GM19452 (cell line): Measurements from ENCODE around the gene SCFD2.
"Not testable (repeated sequence)": the region's sequence is repeated elsewhere in the genome, so short reads cannot be mapped to it uniquely, and the experiment has no call there.

Experiments
- ATAC-seq: cut with Tn5 transposase; IDR thresholded peaks from one replicate; pipeline ENCODE4 v1.9.1; 2021; ENCODE audit not compliant: unreplicated experiment

The SCFD2 gene

DNA sequence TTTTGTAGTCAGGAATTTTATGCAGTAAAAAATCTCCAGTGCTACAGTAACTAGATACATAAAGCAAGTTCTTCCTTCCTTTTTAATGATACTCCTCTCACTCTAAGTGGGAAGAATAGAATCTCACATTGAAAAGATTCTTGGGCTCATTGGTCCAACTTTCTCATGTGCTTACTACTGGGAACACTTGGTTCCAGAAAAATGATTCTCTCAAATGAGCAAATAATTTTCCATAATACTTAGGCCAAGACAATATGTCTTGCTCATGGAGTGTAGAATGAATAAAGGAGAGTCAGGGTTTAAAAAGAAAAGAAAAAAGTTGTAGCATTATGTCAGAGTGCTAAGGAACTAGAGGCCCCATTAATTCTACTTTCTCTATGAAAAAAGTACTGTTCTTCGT is 306.0 kb downstream of the SCFD2 start:
- ATAC-seq = no peak

DNA sequence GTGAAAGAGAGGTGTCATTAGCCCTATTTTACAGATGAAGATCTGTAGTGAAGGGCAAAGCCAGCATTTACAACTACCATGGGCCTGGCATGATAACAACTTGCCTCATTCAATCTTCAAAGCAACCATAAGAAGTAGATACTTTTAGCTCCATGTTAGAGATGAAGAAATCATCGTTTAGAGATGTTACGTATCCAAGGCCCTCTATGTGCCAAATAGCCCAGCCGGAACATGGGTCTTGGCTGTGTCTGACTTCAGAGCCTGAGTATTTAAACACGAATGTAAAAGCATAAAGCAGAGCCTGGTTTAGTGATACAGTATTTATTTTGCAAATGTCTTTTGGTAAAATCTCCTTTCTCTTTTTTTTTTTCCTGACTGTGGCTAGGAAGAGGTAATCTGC is 306.6 kb downstream of the SCFD2 start:
- ATAC-seq = no peak

DNA sequence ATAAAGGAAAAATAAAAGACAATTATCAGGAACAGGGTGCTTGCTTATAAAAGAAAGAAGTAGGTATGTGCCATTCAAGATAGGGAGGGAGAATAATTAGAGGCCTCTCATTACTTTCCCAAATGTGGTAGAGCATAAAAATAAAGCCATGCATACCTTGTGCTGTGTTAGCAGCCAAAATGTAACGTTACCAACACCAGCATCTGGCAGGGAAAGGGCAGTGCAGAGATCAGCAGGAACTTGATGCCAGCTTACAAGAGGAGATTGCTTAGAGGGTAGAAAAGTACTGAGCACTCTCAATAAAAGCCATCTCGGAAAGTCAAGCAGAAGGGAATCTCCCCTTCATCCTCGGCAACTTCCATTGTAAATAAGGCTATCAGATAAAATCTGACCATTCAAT is 308.2 kb downstream of the SCFD2 start:
- no peak for ATAC-seq

DNA sequence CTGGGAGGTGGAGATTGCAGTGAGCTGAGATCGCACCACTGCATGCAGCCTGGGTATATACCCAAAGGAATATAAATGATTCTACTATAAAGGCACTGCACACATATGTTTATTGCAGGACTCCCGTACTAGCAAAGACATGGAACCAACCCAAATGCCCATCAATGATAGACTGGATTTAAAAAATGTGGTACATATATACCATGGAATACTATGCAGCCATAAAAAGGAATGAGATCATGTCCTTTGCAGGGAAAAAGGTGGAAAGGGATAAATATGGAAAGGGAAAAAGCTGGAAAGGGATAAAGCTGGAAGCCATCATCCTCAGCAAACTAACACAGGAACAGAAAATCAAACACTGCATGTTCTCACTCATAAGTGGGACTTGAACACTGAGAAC is 308.8 kb downstream of the SCFD2 start:
- ATAC-seq = not testable (repeated sequence)

DNA sequence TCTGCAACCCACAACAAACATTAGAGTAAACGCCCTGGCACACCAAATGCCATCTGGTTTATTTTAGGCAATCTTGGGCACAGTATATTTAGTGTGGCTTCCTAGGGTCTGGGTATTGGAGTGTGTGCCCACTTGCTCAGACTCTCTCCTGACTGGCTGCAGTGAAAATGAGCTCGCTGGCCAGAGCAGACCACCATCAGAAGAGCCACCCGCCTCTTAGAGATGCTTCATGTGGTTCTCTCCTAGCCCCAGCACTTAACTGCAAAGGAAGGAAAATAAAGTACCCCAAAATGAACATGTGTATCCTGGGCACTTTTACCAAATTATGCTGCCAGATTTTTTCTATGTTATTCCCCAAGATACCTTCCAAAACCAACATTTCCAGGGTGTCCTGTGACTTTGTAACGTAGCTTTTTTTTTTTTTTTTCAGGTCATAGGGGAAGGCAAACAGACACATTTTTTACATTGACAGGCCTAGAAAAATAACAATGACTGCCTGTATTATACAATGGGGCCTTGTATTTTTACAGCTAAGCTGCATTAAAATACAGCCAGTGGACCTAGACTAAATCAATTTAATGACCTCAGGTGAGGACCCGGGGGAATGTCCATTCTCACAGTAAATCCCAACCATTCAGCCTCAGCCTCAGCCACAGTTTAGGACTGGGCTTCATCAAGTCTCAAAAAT is 310.0 kb downstream of the SCFD2 start:
- ATAC-seq = no peak

DNA sequence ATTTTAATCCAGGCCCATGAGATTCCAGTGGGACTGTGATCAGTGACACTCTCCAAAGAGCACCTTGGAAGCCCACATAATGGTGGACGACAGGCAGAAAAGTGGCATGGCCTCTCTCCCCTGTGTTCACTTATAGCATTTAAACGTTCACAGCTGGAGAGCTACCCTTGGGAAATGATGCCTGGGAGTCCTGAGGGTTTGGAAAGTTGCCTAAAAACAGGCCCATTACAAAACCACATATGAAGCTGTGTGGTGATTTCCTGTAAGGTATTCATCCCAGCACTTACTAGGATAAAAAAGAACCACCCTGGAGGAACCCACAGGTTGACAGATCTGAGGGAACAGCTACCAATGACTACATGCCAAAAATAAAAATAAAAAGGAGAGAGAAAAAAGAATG is 310.6 kb downstream of the SCFD2 start:
- no peak for ATAC-seq

DNA sequence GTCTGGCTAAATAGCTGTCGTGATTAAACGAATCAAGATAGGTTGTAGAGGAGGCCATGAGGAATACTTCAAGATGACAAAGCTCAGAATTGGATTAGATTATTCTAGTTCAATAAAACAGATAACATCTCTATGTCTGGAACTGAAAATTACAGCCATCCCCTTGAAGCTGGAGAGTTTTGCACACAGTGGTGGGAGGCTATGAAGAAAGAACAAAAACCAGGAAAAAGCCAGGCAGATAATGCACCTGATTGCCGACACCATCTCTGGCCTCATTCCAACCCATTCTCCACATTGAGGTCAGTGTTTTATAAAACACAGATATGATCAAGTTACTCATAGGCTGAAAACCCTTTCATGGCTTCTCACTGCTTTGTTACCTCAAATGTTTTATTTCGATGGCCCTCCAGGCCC is 315.5 kb downstream of the SCFD2 start:
- no peak for ATAC-seq

DNA sequence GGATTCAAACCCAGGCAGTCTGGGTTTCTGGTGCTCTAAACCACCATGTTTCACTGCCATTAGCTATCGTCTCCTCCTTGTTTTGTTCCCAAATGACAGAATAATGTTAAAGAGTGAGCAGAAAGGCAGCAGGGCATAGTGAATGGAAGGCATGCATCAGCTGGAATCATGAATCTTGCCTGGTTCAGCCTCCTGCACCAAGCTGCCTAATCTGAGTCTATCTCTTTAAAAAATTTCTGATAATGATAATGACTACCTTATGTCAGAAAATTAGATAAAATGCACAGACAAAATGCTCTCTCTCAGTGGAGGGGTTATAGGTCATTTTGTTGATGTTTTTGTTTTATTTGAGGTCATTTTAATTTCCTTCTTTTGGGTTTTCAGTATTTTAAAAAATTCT is 316.3 kb downstream of the SCFD2 start:
- no peak for ATAC-seq

DNA sequence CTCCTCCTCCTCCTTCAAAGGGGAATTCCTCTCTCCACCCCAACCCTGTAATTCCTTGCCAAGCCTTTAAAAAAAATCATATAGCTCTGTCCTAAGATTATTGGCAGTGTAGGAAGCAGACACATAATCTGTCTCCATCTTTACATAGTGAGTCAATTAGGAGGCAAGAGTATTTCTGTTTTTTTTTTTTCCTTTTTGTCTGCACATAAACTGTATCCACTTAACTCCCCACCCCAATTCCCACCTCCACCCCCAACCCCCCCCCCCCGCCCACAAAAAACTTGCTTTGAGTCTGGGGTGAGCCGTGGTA is 321.3 kb downstream of the SCFD2 start:
- no peak for ATAC-seq

DNA sequence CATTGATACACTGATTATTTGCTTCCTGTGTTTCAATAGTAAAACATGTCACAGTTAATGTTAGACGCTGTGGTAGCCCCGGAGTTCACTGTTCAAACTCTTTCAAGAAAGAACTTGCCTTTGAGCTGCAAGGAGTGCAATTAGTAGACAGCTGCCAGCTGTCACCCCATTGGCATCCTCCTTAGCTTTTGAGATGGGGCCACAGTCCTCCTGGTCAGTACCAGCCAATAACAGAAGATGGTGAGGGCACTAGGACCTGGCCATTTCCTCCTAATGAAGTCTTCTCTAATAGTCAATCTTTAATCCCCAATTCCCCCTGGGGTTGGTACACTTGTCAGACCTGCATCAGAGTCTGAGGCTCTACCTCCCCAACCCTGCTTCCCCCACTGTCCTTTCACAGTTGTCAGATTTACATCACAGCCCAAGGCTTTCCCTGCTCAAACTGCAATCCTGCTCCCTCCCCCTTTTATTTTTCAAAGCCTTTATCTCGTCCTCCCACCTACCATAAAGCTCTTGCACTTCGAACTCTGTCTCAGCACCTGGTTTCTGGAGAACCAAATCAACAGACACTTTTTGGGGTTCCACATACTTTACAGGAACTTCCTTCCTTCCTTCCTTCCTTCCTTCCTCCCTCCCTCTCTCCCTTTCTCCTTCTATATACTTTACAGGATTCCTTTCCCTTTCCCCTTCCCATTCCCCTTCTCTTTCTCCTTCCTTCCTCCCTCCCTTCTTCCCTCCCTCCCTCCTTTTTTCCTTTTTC is 321.8 kb downstream of the SCFD2 start:
- ATAC-seq = no peak

DNA sequence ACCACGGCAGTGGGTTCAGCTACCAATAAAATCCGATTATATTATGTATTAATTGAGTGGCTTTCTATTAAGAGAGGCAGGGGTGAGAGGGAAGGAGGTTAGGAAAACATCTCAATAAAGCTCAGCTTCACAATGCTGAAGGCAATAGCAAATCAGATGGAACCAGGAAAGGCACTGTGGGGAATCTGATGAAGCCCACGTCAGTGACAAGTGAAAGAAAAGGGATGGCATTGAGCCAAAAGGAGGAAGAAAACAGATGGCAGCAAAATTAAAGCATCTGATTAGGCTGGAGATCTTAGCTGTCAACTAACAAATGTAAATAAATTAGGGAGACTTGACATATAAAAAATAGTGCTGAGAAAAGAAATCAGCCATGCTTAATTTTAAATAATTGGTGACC is 322.8 kb downstream of the SCFD2 start:
- no peak for ATAC-seq

DNA sequence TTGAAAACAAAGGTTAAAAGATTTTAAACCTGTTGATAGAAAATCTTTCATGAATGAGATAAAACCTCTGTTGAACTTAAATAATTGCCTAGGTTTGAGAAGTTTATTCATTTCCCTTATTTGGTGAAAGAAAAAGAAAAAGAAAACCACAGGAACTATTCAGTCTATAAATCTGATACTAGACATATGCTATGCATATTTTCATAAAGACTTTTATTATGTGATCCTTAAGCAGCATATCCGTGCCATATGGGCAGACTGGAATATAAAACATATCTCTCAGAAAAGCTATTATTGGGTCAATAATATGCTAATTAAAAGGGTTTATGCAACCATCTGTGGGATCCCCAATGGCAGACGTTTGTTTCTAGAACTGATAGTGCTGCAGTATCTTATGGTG is 325.0 kb downstream of the SCFD2 start:
- no peak for ATAC-seq

DNA sequence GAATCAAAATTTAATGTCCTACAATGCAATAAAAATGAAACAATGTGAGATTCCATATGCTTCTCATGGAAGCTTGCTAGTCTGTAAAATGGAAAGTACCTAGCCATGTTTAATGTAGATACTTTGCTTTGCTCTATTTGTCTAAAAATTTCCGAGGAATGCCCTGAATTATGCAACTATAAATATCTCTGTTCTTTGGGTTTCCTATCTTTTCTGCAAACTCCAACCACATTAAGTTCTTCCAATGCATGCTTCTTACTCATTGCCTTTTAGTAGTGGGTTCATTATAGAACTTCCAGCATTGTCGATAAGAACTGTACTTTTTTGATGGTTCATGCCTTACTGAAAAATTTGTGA is 325.4 kb downstream of the SCFD2 start:
- ATAC-seq = no peak

DNA sequence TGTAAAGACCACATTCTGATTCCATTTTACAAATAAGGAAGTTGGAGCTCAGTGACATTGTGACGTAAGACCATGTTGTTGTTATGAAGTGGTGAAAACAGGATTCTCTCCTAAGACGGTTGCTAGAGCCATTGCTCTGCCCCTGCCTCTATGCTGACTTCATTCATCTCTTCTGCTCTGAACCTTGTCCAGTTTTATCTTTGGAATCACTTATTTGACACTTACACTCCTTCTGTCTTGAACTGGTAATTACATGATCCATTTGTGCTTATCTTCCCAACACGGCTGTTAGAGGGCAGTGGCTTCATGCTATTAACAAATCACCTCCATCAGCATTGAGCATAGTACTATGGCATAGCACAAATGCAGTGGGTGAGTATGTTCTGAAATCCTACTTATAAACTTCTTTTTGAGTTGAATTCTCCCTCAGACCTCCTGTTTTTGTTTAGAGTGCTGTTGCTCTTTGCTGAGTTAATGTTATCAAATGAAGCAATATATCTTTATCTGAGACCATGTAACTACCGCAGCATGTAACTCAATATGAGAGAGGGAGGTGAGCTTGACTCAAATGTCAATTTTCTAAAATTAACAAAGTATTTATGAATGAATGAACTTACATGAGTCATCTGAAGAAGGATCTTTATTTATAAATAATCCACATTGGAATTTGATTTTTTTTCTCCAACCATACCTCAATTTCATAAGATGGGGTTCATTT is 326.0 kb downstream of the SCFD2 start:
- ATAC-seq = no peak

DNA sequence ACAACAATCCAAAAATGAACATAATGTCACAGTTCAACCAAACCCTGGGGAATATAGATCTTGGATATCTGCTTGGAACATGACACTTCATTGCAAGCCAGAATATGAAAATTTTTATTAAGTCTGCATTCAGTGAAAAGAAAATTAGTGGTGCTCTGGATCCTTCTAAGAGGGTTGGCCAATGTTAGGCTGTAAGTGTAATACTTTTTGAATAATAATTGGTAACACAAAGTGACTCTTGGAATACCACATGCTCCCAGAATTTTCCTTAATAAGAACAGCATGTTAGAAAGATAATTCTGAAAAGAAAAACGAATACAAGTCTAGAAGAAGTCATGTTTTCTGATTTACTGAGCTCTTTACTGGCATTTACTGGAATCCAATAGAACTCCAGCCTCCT is 328.0 kb downstream of the SCFD2 start:
- ATAC-seq = no peak

DNA sequence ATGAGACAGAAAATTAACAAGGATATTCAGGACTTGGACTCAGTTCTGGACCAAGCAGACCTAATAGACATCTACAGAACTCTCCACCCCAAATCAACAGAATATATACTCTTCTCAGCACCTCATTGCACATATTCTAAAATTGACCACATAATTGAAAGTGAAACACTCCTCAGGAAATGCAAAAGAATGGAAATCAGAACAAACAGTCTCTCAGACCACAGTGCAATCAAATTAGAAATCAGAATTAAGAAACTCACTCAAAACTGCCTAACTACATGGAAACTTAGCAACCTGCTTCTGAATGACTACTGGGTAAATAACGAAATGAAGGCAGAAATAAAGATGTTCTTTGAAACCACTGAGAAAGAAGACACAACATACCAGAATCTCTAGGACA is 333.0 kb downstream of the SCFD2 start:
- ATAC-seq = not testable (repeated sequence)

DNA sequence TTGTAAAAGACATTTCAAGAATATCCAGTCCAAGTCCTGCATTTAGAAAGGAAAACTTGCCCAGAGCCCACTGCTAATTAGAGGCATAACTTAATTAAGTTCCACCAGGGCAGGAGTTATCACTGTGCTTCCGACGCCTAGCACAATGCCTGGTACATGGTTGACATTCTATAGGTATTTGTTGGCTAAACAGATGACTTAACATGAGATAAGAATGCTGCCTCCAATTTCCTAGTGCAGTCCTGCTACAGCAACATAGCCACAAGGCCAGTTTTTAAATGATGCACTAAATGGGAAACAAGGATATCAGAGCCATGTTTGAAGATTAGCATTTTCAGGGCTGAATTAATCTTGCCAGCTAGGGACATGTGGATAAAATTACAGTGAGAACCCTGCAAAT is 339.6 kb downstream of the SCFD2 start:
- ATAC-seq = no peak

DNA sequence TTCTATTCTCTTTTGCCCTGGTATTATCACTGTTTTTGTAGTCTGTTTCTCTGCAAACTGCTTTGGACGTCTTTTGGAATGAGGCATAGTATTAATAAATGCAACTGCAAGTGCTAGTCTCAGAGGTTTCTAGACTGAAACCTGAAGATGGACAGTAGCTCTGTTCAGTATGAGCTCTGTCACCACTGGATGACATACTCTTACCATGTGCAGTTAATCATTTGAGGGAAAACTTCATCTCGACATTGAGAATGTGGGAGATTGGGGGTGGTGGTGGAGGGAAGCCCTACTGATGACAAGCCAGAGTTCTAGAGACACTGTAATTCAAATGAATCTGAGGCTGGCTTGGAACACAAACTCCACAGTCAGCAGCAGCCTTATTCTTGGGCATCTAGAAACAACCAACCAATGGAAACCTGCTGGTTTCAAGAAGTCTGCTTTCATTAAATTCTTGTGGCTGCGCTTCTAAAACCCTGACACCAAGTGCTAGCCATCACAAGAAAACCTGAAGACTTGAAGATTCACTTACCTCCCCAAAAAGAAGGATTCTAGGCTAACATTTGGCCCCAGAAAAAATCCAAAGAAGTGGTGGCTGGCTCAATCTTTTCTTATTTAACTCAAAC is 342.1 kb downstream of the SCFD2 start:
- ATAC-seq = peak; percentile 81

DNA sequence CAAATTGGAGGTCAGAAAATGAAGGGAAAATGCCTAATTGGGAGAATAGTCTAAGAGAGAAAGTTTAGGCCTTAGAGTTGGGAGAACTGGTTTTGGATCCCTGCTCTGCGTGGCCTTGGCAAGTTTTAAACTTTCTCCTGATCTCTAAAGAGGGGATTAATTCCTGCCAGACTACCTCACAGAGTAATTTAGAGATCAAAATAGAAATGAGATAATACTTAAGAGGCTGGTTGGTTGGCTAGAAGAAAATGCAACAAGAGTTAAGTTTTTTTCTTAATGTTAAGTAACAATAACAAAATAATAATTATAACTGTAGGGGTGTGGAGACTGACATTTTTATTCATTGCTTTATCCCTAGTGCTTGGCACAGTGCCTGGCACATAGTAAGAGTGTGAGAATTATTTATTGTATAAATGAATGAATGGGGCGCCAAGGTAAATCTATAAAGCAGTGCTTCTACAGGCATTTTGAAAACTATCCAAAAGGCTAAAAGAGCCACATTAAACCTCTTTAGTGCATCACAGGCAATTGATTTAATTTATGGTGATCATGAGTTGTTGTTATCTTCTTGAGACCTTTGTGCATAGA is 343.3 kb downstream of the SCFD2 start:
- no peak for ATAC-seq

DNA sequence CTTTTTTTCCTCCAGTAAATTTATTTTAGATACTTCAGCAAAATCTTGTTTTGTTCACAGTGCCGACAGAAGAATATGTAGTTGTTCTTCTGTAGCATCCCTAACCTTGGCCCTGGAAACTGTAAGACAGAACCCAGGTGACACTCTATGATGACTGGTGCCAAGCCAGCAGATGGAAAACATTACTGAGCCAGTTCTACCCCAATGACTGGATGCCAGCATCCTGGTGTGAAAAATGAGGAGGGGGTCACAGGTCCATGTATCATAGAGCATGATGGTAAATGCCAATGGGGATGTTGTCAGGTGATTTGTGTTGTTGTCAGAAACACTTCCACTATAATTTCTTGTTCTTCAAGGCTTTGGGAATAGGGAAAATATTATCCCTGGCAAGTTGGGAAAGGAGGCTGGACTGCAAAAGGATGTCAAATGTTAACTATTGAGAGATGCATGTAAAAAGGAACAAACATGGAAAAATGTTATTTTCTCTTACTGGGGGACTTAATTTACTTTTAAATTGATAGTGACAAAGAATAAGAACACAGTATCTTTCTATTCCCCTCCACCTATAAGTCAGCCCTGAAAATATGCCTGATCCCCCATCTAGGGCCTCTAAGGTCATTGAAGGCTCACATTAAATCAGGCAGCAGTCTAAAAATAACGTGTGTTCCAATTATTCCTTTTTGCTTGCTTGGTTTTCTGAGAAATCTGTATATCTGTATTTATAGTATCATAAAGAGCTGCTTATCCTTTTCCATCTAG is 343.9 kb downstream of the SCFD2 start:
- no peak for ATAC-seq
